HPDE6-E6E7 (cell line): ENCODE results near the gene PUS7.
"Not testable (repeated sequence)": the region's sequence is repeated elsewhere in the genome, so short reads cannot be mapped to it uniquely, and the experiment has no call there.

Source experiments
- DNase-seq: peaks from one replicate; pipeline ENCODE4 v3.0.0; 2011; ENCODE audit warnings: missing footprints; ENCODE audit errors: extremely low spot score

Gene PUS7

DNA sequence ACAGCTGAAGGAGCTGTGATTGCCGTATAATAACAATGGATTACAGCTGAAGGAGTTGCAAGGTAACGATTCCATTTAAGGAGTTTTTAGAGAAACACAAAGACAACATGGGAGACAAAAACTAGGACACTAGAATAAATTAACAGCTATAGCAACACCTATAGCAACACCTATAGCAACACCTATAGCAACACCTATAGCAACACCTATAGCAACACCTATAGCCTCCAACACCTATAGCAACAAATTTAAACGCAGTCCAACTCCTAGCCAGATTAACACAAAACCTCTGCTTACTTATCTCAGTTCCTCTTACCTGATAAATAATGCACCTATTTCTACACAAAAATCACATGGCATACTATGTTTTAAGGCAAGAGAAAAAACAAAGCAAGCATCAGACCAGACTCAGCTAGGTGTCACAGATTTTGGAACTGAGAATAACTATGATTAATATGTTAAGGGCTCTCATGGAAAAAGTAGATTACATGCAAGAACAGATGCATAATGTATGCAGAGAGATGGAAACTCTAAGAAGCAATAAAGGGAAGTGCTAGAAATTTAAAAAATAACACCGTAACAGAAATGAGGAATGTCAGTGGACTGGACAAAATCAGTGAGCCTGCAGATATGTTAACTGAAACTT lies 77.6 kb downstream of the PUS7 start:
- no peak for DNase-seq

DNA sequence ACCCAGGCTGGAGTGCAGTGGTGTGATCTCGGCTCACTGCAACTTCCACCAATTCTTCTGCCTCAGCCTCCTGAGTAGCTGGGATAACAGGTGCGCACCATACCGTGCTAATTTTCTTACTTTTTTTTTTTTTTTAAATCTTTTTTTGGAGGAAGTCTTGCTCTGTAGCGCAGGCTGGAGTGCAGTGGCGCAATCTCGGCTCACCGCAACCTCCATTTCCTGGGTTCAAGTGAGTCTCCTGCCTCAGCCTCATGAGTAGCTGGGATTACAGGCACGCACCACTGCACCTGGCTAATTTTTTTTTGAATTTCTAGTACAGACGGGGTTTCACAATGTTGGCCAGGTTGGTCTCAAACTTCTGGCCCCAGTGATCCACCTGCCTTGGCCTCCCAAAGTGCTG lies 79.9 kb downstream of the PUS7 start:
- DNase-seq = not testable (repeated sequence)

DNA sequence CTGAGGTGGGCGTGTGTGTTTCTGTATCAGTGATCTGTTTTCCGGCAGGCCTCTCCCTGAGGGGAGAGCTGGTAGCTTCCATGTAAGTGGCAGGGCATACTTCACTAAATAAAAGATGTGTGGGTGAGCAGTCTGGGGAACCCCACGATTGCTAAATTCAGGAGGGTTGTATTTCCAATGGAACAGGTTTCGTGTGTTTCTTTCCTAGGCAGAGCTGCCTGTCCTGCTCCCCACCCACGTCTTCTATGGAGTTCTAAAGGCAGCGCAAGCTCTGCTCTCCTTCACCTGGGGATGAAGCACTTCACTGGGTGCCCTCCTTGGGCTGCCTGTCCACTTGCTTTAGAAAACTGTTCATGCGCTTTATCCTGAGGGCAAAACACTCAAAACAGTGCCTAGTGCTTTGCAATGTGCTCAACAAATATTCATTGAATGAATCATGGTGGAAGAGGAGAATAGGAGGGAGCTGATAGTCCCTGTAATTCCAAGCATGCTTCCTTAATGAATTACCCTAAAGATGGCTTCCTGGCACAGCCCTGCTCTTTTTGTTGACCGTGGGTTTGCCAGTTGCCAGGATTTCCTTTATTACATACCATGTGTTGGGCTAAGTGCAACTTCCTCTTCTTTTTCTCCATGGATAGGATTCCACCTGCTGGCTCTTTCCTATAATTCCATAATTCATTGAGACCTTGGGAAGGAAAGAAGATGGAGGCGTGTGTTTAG lies 82.7 kb downstream of the PUS7 start:
- DNase-seq = peak; percentile 64

DNA sequence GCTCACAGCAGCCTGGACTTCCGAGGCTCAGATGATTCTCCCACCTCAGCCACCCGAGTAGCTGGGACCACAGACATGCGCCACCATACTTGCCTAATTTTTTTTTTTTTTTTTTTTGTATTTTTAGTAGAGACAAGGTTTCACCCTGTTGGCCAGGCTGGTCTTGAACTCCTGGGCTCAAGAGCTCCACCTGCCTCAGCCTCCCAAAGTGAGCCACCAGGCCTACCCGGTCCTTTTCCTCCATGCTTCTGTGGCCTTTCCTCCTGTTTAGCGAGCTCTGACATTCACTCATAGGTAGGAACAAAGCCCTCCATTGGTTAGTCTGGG lies 83.3 kb downstream of the PUS7 start:
- DNase-seq = no peak

DNA sequence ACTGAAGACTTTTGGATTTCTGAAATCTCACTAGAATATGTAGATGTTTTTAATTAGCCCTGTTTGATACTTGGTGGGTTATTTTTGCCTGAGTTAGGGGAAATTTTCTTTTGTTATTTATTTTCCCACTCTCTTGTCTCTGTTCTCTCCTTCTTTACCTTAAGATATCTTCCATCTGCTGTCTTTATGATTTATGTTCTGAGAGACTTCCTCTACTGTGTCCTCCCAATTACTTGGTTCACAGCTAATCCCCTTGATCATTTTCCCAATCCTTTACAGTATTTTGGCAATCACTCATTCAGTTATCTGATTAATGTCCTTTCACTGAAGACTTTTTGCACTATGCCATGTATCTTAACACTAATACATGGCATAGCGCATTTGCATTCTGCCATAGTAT lies 83.8 kb downstream of the PUS7 start:
- no peak for DNase-seq

DNA sequence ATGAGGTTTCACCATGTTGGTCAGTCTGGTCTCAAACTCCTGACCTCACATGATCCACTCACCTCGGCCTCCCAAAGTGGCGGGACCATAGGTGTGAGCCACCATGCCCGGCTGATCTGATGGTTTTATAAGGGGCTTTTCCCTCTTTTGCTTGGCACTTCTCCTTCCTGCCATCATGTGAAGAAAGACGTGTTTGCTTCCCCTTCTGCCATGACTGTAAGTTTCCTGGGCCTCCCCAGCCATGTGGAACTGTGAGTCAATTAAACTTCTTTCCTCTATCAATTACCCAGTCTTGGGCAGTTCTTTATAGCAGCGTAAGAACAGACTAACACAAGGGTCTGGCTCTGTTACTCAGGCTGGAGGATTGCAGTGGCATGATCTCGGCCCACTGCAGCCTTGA lies 84.7 kb downstream of the PUS7 start:
- not testable (repeated sequence) for DNase-seq

DNA sequence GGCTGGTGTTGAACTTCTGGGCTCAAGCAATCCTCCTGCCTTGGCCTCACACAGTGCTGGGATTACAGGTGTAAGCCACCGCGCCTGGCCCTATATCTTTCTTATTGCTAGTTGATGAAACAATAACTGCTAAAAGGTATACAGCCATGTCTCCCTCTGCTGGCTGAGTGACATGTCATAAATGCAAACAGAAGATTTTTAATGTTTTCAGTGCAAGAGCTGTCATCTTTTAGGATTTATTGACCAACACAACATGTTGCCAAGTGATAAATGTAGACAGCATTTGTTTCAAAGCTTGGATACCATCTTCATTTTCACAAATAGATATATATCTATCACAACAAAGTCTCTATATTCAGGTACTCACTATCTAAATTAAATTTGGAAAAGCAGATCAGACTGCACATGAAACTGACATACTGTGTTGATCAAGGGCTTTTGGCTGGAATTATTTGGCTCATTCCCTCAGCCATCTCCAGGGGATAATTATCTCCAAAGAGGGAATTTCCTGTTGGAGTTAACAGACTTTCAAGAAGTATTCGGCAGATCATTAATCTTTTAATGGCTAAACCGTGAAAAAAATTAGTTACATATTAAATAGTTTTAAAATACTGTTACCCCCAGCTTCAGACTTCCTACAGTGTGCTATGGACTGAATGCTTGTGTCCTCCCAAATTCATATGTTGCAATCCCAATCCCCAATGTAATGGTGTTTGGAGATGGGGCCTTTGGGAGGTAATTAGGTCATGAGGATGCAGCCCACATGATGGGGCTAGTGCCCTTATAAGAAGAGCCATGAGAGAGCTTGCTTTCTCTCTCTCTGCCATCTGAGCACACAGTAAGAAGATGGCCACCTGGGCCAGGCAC lies 92.1 kb downstream of the PUS7 start:
- peak; percentile 26 for DNase-seq

DNA sequence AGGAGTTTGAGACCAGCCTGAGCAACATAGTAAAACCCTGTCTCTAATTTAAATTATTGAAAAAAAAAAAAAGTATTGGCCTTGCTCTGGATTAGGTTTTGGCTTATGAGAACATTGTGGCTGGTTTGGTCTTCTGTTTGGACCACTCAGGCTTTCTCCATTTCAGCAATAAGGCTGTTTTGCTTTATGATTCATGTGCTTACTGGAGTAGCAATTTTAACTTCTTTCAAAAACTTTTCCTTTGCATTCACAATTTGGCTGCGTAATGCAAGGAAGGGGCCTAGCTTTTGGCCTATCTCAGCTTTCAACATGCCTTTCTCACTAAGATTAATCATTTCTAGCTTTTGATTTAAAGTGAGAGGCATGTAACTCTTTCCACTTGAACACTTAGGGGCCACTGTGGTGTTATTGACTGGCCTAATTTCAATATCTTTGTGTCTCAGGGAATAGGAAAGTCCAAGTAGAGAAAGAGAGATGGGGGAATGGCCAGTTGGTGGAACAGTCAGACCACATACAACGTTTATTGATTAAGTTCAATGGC lies 95.4 kb downstream of the PUS7 start:
- no peak for DNase-seq

DNA sequence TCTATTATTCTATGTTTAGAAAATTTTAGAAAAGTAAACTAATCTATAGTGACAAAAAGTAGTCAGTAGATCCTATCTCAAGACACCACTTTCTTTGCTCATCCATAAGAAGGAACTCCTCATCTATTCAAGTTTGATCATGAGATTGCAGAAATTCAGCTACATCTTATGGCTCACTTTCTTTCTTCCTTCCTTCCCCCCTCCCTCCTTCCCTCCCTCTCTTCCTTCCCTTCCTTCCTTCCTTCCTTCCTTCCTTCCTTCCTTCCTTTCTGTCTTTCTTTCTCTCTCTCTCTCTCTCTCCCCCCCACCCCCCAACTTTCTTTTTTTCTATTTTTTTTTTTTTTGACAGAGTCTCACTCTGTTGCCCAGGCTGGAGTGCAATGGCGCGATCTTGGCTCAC lies 98.1 kb downstream of the PUS7 start:
- DNase-seq = no peak

DNA sequence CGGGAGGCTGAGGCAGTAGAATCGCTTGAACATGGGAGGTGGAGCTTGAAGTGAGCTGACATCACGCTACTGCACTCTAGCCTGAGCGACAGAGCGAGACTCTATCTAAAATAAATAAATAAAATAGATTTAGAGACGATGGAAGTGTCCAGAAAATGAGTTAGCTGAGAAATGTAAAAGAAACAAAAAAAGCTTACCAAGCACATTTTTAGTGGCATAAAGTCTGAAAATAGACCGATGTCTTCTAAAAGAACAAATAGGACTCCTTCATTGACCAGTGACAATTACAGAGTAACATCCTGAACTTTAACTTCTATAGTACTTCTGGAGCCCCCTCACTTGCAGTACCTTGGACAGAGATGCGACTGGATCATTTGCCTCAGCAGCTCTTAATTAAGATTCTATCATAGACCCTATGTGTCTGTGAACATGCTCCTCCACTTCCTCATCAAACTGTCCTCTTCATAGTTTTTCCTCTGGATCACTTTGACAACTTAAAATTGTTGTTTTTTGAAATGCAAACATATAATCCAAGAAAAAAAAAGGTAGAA lies 108.1 kb downstream of the PUS7 start:
- no peak for DNase-seq

DNA sequence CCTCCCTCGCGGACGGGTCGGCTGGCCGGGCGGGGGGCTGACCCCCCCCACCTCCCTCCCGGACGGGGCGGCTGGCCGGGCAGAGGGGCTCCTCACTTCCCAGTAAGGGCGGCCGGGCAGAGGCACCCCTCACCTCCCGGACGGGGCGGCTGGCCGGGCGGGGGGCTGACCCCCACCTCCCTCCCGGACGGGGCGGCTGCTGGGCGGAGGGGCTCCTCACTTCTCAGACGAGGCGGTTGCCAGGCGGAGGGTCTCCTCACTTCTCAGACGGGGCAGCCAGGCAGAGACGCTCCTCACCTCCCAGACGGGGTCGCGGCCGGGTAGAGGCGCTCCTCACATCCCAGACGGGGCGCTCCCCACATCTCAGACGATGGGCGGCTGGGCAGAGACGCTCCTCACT lies 111.3 kb downstream of the PUS7 start:
- not testable (repeated sequence) for DNase-seq

DNA sequence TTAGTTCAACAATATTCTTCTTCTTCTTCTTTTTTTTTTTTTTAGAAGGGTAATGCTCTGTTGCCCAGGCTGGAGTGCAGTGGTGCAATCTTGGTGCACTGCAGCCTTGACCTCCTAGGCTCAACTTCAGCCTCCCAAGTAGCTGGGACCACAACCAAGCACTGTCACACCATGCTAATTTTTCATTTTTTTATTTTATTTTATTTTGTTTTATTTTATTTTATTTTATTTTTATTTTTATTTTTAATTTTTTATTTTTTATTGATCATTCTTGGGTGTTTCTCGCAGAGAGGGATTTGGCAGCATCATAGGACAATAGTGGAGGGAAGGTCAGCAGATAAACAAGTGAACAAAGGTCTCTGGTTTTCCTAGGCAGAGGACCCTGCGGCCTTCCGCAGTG lies 112.3 kb downstream of the PUS7 start:
- not testable (repeated sequence) for DNase-seq

DNA sequence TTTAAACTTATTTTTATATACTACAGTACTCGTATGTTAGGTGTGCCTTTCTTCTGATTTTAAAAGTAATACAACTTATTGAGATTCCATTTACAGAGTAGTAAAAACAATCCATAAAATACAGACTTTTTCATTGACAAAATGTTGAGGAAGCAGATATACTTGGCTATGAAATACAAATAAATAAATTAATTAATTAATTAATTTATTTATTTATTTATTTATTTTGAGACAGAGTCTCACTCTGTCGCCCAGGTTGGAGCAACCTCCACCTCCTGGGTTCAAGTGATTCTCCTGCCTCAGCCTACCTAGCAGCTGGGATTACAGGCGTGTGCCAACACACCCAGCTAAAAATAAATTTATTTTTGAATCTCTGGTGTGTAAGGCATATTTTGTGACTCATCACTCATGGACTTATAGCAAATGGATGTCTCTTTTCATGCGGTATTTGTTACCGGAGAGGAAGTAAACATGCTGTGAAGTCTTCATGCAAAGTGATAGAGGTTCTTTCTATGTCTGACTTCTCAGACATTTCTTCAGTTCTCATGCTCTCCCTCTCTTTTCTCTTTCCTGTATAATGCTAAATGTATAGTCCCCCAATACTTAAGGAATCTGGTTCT lies 113.2 kb downstream of the PUS7 start:
- DNase-seq = peak; percentile 14
